Kidney capillary endothelial cell (primary cell): ENCODE measurements around the gene TPSG1.
"Not testable (repeated sequence)": the region's sequence is repeated elsewhere in the genome, so short reads cannot be mapped to it uniquely, and the experiment has no call there.

Source experiments
- DNase-seq: peaks from one replicate; pipeline ENCODE4 v3.0.0-alpha.2; 2018; ENCODE audit warnings: low spot score

TPSG1 gene

GRCh38 chr16:1256874-1257322, 31.8 kb upstream of the TPSG1 start:
- DNase-seq, result no peak

- DNase-seq, result not testable (repeated sequence)
Observed at GRCh38 chr16:1256296-1256873, 31.3 kb upstream of the TPSG1 start.

GRCh38 chr16:1255276-1256122, 30.4 kb upstream of the TPSG1 start, which contains the start of gene TPSD1:
TSS of gene TPSD1 (plus strand) at chr16:1256069. CDS start at chr16:1256281, 212 bp downstream.
- DNase-seq, result not testable (repeated sequence)

- DNase-seq, result not testable (repeated sequence)
Observed at GRCh38 chr16:1254821-1255220, 29.8 kb upstream of the TPSG1 start.

GRCh38 chr16:1253701-1254364, 28.8 kb upstream of the TPSG1 start:
- DNase-seq, result not testable (repeated sequence)

GRCh38 chr16:1249031-1249755, 24.1 kb upstream of the TPSG1 start:
- DNase-seq, result not testable (repeated sequence)

GRCh38 chr16:1247903-1248537, 23.0 kb upstream of the TPSG1 start:
- DNase-seq, result not testable (repeated sequence)

GRCh38 chr16:1245452-1246020, 20.5 kb upstream of the TPSG1 start:
- DNase-seq, result no peak

- DNase-seq, result no peak
Observed at GRCh38 chr16:1244881-1245280, 19.8 kb upstream of the TPSG1 start.

- DNase-seq, result not testable (repeated sequence)
Observed at GRCh38 chr16:1243907-1244850, 19.1 kb upstream of the TPSG1 start.

GRCh38 chr16:1243363-1243762, 18.3 kb upstream of the TPSG1 start:
- DNase-seq, result not testable (repeated sequence)

- not testable (repeated sequence) for DNase-seq
Observed at GRCh38 chr16:1241081-1241480, 16.0 kb upstream of the TPSG1 start.

GRCh38 chr16:1240436-1240835, 15.4 kb upstream of the TPSG1 start, which contains the start of gene TPSAB1:
TSS of gene TPSAB1 (plus strand) at chr16:1240705. CDS start at chr16:1240939, 234 bp downstream.
- DNase-seq, result not testable (repeated sequence)

- not testable (repeated sequence) for DNase-seq
Observed at GRCh38 chr16:1239575-1239974, 14.5 kb upstream of the TPSG1 start.

GRCh38 chr16:1238909-1239308, 13.8 kb upstream of the TPSG1 start:
- not testable (repeated sequence) for DNase-seq

GRCh38 chr16:1237990-1238389, 12.9 kb upstream of the TPSG1 start:
- no peak for DNase-seq

GRCh38 chr16:1236659-1237058, 11.6 kb upstream of the TPSG1 start:
- not testable (repeated sequence) for DNase-seq

GRCh38 chr16:1232049-1232748, 7.1 kb upstream of the TPSG1 start:
- not testable (repeated sequence) for DNase-seq

GRCh38 chr16:1231301-1231700, 6.2 kb upstream of the TPSG1 start:
- DNase-seq, result not testable (repeated sequence)
